GM19099 (cell line): Measurements from ENCODE around the gene PARD3.

Source experiments
- POLR2A ChIP-seq: IDR thresholded peaks from 3 replicates; pipeline ENCODE4 v1.6.1; 2011; ENCODE audit warnings: low read depth; ENCODE audit not compliant: insufficient read length; ENCODE audit errors: extremely low read depth

Gene PARD3

DNA sequence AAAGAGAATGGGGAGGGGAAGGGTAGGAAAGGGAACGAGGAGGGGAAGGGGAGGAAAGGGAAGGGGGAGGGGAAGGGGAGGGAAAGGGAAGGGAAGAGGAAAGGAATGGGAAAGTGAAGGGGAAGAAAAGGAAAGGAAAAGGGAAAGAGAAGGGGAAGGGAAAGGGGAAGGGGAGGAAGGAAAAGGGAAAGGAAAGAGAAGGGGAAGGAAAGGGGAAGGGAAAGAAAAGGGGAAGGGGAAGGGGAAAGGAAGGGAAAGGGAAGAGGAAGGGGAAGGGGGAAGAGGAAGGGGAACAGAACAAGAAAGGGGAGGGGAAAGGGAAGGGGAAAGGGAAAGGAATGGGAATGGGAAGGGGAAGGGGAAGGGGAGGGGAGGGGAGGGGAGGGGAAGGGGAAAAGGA is 352.1 kb downstream of the PARD3 start:
- TF ChIP-seq POLR2A = no peak

DNA sequence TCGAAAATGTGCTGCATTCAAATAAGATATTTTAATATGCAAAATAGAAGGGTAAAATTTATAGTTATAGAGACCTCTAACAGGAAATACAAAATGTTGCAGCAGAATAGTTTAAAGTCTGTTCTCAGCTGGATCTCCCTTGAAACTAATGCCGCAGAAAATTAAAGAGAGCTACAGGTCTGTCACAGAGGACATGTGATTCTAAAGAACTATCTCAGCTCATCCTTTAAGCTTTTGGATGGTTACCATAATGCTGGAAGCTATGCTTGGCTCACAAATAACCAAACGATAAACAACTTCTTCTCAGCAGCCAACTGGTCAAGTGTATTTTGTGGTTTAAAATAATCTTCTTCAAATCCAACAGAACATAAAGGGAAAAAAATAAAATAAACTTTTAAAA is 353.0 kb downstream of the PARD3 start:
- TF ChIP-seq POLR2A = no peak

DNA sequence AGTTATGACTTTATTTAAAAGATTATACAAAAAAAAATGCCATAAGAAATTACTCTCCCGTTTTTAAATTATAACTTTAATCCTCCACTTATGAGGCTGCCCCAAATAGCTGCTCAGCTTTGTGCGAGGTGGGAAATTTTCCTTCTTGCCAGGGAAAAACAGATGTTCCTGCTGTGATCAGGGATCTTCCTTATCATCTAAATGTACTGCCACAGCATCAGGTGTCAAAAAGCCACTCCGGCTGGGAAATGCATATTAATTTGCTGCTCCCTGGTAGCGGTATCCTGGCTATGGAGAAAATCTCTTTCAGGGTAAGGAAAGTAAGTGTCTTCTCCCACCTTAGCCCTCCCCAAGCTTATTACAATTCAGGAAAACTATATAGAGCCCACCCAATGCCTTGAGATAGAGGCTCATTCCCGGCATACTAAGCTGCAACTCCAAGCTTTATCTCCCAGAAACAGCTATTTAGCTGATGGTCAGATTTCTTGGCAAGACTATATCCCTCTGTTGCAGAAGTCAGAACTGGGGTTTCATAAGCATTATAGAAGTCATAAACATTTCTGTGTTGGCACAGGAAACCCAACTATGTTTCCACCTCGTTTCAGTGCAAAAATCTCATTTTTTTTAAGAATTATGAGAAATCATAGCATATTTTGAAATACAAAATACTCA is 360.4 kb downstream of the PARD3 start:
- no peak for TF ChIP-seq POLR2A

DNA sequence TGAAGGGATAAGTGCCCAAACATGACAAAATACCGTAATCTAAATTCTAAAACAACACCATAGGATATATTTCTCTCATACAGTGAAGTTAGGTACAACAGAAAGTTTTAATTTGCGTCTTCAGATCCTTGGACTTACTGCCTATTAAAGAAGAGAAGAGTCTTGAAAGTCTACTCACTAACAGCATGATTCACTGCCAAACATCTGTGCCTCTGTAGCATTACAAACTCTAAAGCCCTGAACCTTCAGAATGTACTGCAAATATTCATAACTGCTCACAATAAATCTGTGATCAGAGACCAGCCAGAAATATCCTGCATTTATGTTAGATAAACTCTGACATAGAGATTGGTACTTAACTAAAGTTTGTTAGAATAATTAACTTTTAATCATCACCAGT is 365.3 kb downstream of the PARD3 start:
- no peak for TF ChIP-seq POLR2A

DNA sequence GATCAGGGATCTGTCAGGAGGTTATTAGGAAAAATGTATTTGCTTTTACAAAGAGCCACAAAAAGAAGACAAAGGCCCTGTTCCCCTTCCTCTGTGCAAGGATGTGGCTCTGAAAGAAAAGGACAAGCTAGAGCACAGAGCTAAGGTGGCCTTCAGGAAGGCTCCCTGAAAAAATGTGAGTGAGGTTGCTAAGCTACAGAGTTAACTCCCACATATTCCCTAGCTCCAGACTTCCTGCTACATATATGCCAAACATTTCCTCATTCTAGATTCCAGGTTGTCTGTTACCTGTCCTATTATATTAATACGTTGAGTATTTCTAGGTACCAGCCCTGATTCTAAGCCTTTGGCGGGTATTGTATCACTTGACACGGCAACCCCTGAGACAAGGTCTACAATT is 369.0 kb downstream of the PARD3 start:
- TF ChIP-seq POLR2A = no peak

DNA sequence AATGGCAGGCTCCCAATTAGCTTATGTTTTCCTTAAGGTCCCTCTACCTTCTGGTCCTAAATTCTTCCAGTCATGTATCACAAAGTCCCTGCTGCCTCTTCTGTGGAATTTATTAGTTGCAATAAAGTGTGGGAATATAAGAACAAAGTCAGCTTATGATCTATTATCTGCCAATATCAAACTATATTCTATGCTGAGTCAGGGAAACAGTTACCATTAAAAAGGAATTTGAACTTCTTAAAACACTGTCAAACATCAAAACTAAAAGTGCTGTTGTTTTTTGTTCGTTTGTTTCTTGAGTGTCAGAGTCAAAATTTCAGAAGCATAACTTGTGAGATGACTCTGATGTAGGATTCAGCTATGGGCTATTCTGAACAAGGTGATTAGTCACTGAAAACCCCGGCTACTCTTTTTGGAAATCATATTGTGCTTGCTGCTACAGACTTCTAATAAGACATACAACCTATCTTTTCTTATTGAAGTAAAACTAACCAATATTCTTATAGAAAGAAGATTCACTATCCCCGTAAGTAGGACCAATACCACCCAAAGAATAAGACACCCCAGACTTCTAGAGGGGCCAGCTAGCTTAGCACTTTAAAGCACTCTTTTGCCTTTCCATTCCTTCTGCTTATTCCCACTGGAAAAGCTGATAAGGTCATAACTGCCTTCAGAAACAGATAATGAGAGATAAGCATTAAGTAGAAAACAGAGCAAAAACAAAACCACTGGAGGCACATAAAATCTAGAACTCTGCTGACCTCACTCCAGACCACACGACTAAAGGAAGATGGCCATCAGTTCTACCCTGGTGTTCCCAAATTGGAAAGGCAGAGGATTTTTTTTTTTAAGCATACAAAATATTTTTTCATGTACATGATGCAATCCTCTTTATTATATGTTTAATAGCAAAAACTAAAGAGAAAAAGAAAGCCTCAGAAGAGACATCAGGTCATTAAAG is 370.6 kb downstream of the PARD3 start:
- no peak for TF ChIP-seq POLR2A

DNA sequence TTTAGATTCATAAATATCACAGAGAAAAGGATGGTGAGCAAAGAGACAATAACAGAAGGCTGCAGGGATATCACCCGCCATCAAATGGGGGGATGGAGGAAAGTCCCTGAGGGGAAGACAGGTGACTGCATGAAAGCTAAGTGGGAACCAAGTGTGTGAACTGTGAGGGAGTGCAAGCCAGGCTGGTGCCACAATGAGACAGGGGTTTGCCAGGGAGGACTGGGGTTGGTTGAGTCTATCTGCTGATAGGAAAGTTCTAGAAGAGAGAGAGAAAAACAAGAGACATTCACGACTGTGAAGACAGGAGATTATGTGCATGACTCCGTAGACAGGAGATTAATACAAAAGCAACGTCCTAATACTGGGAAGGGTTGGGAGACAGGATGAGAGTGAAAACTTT is 376.4 kb downstream of the PARD3 start:
- no peak for TF ChIP-seq POLR2A

DNA sequence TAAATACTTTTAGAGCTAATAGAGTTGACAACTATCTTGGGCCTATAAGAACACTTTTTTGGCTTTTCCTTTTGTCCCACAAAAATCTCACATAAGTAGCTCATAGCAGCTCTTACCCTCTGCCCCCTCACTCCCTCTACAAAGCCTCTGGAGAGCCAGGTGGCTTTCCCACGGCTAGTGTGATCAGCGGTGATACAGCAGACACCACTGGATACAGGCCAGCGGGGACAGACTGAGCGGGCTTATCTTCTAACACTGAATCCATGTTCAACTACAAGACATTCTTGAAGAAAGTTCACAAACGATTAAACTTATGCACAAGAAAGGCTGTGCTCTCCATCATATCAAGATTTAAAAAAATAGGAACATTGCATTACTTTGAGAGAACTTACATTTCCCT is 377.2 kb downstream of the PARD3 start:
- no peak for TF ChIP-seq POLR2A

DNA sequence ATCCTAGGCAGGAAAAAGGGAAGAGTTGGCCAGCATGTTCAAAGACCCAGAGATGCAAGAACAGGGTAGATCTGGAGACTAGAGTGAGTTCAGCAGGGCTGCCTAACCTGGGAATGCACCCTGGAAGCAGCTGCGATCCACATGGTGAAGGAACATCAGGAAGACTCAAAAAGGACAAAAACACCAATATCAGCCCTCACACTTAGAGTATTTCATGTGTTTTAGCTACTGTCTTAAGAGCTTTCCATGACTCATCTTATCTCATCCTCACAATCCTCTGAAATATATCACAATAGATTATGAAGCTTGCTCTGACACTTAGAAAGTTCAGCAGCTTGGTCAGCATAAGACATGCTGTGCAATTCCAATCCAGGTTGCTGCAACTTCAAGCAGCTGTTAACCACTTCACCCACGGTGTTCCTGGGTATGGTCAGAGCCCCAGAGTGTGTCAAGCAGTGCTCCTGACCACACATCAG is 380.9 kb downstream of the PARD3 start:
- TF ChIP-seq POLR2A = no peak

DNA sequence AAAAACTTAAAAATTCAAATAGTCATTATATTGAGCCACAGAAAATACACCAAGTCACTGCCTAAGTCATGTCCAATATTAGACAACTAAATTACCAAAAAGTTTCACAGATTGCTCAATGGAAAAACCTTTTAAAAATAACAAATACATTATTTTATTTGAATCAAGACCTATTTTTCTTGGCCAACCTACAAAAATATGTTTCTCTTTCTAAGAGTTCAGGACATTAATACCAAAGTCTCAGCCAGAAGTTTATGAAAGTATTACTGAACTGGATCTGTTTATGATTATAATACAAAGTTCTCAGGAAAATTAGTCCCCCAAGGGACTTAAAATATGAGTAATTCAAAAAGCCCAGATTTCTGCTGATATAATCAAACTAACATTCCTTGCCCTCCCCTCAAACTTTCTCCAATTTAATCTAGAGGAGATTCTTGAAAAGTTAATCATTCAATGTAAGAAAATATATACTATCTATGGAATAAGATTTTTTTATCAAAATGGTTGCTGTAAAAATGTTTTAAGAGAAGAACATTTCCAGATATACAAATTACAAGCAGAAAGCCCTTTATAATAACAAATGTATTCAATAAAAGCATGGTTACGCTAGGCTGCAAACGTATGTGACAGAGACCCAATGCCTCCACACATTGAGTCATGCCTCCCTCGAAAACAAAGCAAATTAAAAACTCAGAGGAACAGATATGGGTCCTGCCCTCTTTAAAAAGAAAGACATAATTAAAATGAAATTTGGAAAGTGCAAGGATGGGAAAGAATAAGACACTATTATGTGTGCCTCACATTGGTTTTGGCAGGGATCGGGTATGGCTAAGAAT is 381.6 kb downstream of the PARD3 start:
- no peak for TF ChIP-seq POLR2A

DNA sequence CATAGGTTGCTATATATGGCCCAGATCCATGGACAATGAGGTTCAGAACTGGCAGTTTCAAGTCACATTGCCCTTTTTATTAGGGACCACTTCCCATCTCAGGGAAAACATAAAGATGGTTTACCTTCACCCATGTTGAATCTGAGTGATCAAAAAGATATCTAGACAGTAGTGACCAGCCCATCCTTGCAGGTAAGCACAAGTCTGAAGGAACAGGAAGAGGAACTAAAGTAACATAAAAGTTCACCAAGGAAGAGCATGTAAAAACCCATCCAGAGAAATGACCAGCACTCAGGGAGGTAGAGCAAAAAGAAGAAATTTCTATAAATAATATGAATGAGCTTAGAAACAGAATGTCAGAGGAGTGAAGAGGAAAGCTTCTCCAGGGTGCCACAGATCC is 382.5 kb downstream of the PARD3 start:
- TF ChIP-seq POLR2A = no peak

DNA sequence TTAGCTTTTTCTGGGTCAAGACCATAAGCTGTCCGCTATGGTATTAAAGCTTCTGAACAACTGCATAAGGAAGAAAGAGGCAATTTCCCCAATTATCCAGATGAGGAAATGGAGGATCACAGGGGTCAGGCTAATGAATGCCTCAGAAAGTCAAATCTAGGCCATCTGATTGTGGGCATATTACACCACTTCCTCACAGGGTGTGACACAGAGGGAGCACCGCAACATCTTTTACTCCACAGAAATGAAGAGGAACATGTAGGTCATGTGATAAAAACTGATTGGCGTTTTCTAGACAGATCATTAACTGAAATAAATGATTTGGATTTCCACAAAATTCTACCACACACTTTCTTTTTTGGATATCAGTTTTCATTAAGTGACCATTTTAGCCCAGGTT is 384.4 kb downstream of the PARD3 start:
- TF ChIP-seq POLR2A = no peak

DNA sequence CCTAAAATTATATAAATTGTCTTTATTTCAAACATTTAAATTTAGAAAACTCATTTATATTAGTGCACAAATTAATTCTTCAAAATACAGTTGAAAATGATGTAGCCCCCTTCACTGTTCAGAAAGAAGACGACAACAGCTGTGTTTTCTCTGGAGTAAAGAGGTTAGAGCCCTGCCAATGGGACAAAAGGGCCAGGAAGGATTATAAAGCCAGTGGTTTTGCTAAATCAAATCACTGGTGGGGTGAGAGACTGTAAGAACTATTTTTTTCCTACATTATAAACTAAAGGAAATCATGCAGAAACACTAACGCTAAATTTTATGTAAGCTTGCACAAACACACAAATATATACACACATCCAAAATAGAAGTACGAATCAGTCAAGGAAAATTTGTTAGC is 386.6 kb downstream of the PARD3 start:
- no peak for TF ChIP-seq POLR2A

DNA sequence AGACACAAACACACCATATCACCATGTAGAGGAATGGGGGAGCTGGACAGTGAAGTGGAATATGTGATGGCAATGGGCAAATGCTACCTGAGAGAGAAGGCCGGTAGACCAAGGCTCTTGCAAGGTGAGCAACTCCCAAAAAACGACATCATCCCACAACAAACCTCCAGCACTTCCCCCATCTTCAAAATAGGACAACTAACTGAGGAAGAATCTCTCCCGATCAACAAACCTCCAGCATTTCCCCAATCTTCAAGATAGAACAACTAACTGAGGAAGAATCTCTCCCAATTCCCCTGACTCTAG is 387.2 kb downstream of the PARD3 start:
- no peak for TF ChIP-seq POLR2A

DNA sequence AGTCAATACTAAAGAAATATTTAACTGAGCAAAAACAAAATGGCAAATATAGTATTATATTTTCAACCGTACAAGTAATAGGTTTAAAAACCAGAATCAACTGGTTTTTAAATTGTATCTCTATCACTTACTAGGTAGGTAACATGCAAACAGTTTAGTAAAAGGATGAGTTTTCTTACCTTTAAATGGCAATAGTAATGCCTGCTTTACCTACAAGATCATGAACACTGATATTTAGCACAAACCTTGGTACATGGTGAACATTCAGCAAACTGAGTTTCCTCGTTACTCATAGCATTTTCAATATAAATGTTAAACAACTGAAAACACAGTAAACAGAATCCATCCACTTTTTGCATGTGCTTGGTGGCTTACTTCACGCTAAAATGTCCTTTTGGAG is 389.1 kb downstream of the PARD3 start:
- TF ChIP-seq POLR2A = no peak
